Parathyroid adenoma (tissue), 2 donors: Measurements from ENCODE around the gene SCAMP5.

Experiments
- H2AFZ ChIP-seq: fragments of 300-600 bp; sonication (generic); one replicate; pipeline ENCODE4 v1.7.0; 2017; ENCODE audit warnings: antibody characterized with exemption, mild to moderate bottlenecking
- H3K27ac ChIP-seq: fragments of 300-600 bp; sonication (generic); one replicate; pipeline ENCODE4 v1.7.0; 2017
- H3K27me3 ChIP-seq: fragments of 300-600 bp; sonication (generic); one replicate; pipeline ENCODE4 v1.7.0; 2017; ENCODE audit warnings: low read length; ENCODE audit not compliant: control insufficient read depth, insufficient read depth
- H3K36me3 ChIP-seq: fragments of 300-600 bp; sonication (generic); one replicate; pipeline ENCODE4 v1.7.0; 2017; ENCODE audit warnings: low read length; ENCODE audit not compliant: control insufficient read depth, insufficient read depth
- H3K4me1 ChIP-seq: fragments of 300-600 bp; sonication (generic); one replicate; pipeline ENCODE4 v1.7.0; 2017; ENCODE audit warnings: control low read depth
- H3K4me2 ChIP-seq: fragments of 300-600 bp; sonication (generic); one replicate; pipeline ENCODE4 v1.7.0; 2017; ENCODE audit warnings: low read length
- H3K4me3 ChIP-seq: fragments of 300-600 bp; sonication (generic); one replicate; pipeline ENCODE4 v1.7.0; 2017; ENCODE audit warnings: low read depth, low read length
- H3K79me2 ChIP-seq: fragments of 300-600 bp; sonication (generic); one replicate; pipeline ENCODE4 v1.7.0; 2017; ENCODE audit warnings: control low read depth
- H3K9ac ChIP-seq: fragments of 300-600 bp; sonication (generic); one replicate; pipeline ENCODE4 v1.7.0; 2017; ENCODE audit warnings: mild to moderate bottlenecking
- H3K9me3 ChIP-seq: fragments of 300-600 bp; sonication (generic); one replicate; pipeline ENCODE4 v1.7.0; 2017; ENCODE audit warnings: low read length; ENCODE audit not compliant: control insufficient read depth
- TF ChIP-seq, protein P1 (sequence below): fragments of 300-600 bp; sonication (generic); IDR thresholded peaks from one replicate; pipeline ENCODE4 v1.7.0; 2017; ENCODE audit warnings: antibody characterized with exemption, mild to moderate bottlenecking
- donor health status: primary hyperparathyroidism.

SCAMP5 gene

DNA sequence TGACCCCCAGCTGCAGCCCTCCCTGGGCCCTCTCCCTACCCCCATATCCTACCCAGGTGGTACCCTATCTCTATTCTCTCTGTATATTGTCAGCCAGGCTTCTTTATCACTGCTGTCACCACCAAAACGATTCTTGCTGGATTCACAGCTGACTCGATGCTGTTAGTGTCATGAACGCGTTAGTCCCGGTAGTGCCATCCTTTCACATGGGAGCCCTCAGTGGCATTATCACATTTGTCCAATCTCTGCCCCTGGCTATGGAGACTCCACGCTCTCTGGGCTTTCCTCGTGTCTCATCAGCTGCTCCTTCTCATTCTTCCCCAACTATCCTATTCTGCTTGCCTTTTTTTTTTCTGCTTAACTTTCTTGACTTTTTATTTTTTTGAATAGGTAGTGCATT, 7.0 kb downstream of the SCAMP5 start:
- Histone ChIP-seq H3K9me3 (no peaks in the 10 kb centered on the region), H3K9ac (no peak overlapping the region), H3K4me1 (peaks cover 3% of the 10 kb centered on the region), H3K79me2 (peaks cover 6% of the 10 kb centered on the region), H3K27me3 (no peaks in the 10 kb centered on the region), H3K36me3 (no peaks in the 10 kb centered on the region), H3K4me3 (no peak overlapping the region), H3K27ac (no peak overlapping the region), H2AFZ (no peak overlapping the region), H3K4me2 (no peak overlapping the region)
- TF ChIP-seq, protein P1, sequence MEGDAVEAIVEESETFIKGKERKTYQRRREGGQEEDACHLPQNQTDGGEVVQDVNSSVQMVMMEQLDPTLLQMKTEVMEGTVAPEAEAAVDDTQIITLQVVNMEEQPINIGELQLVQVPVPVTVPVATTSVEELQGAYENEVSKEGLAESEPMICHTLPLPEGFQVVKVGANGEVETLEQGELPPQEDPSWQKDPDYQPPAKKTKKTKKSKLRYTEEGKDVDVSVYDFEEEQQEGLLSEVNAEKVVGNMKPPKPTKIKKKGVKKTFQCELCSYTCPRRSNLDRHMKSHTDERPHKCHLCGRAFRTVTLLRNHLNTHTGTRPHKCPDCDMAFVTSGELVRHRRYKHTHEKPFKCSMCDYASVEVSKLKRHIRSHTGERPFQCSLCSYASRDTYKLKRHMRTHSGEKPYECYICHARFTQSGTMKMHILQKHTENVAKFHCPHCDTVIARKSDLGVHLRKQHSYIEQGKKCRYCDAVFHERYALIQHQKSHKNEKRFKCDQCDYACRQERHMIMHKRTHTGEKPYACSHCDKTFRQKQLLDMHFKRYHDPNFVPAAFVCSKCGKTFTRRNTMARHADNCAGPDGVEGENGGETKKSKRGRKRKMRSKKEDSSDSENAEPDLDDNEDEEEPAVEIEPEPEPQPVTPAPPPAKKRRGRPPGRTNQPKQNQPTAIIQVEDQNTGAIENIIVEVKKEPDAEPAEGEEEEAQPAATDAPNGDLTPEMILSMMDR = no peak

DNA sequence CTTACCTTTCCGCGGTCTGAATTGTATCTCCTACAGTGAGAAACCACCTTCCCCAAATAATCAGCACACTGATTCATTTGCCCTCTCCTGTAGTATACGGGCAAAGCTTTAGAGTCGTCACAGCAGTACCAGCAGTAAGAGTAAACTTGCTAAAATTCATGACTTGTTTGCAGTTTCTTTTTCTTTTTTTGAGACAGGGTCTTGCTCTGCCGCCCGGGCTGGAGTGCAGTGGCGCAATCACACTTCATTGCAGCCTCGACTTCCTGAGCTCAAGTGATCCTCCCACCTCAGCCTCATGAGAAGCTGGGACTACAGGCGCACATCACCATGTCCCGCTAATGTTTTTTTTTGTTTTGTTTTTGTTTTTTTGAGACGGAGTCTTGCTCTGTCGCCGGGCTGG, 11.9 kb downstream of the SCAMP5 start:
- TF ChIP-seq, protein P1 = no peak
- no peak overlapping the region for H3K27ac ChIP-seq
- H2AFZ ChIP-seq = no peak overlapping the region
- H3K9me3 ChIP-seq = no peaks in the 10 kb centered on the region
- H3K4me2 ChIP-seq = no peak overlapping the region
- no peak overlapping the region for H3K4me3 ChIP-seq
- H3K27me3 ChIP-seq = no peaks in the 10 kb centered on the region
- peaks cover 17% of the 10 kb centered on the region for H3K4me1 ChIP-seq
- H3K79me2 ChIP-seq = peaks cover 5% of the 10 kb centered on the region
- H3K36me3 ChIP-seq = no peaks in the 10 kb centered on the region
- H3K9ac ChIP-seq = no peak overlapping the region

GRCh38 chr15:75008221-75008625, 12.9 kb downstream of the SCAMP5 start:
- H3K79me2 ChIP-seq = peaks cover 5% of the 10 kb centered on the region
- no peaks in the 10 kb centered on the region for H3K36me3 ChIP-seq
- H3K4me1 ChIP-seq = peaks cover 21% of the 10 kb centered on the region
- H3K9ac ChIP-seq = no peak overlapping the region
- H3K4me2 ChIP-seq = peak overlapping the region; percentile 31
- H3K9me3 ChIP-seq = no peaks in the 10 kb centered on the region
- H3K4me3 ChIP-seq = no peak overlapping the region
- H2AFZ ChIP-seq = no peak overlapping the region
- no peak overlapping the region for H3K27ac ChIP-seq
- no peaks in the 10 kb centered on the region for H3K27me3 ChIP-seq
- TF ChIP-seq, protein P1 = no peak

DNA sequence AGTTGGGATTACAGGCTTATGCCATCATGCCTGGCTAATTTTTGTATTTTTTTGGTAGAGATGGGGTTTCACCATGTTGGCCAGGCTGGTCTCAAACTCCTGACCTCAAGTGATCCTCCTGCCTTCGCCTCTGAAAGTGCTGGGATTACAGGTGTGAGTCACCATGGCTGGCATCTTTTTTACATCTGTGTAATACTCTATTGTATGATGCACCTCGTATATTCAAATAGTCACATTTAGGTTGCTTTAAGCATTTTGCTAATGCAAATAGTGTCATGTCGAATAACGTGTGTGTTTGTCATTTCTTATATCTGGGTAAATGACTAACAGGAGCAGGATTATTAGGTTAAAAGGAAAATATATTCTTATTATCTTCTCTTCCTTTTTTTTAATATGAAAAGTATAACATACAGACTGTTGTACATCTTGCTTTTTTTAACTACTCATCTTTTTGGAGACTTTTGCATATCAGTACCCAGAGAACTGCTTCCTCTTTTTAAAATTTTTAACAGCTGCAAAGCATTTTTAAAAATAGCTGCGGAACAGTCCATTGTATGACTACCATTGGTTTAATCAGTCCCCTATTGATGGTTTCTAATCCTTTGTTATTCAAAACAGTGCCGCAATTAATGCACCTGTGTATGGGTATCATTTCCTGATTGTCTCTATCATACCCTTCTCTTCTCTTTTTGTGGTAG, 13.4 kb downstream of the SCAMP5 start:
- H3K9ac ChIP-seq = no peak overlapping the region
- no peaks in the 10 kb centered on the region for H3K27me3 ChIP-seq
- no peak overlapping the region for H3K4me3 ChIP-seq
- no peak overlapping the region for H2AFZ ChIP-seq
- no peaks in the 10 kb centered on the region for H3K9me3 ChIP-seq
- H3K4me2 ChIP-seq = no peak overlapping the region
- H3K27ac ChIP-seq = no peak overlapping the region
- peaks cover 5% of the 10 kb centered on the region for H3K79me2 ChIP-seq
- peaks cover 21% of the 10 kb centered on the region for H3K4me1 ChIP-seq
- TF ChIP-seq, protein P1 = no peak
- H3K36me3 ChIP-seq = no peaks in the 10 kb centered on the region

DNA sequence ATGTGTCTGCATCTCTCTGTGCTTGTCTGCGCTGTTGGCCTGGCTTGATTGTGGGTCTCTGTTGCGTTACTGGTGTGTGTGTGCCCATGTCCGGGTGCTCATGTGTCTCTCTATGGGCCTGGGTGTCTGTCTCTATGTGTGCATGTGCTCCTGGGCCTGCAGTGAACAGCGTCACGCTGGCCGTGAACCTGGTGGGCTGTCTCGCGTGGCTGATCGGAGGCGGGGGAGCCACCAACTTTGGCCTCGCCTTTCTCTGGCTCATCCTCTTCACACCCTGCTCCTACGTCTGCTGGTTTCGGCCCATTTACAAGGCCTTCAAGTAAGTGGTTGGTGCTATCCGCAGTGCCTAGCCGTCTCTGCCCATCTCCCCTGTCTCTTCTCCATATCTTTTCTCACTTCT, 21.1 kb downstream of the SCAMP5 start:
- no peaks in the 10 kb centered on the region for H3K27me3 ChIP-seq
- no peaks in the 10 kb centered on the region for H3K36me3 ChIP-seq

More for the DNA sequence above, 21.1 kb downstream of the SCAMP5 start:
- Histone ChIP-seq H2AFZ (no peak overlapping the region), H3K4me1 (peaks cover 33% of the 10 kb centered on the region), H3K4me2 (no peak overlapping the region), H3K79me2 (no peaks in the 10 kb centered on the region), H3K27ac (peak overlapping the region; percentile 82), H3K4me3 (no peak overlapping the region), H3K9me3 (no peaks in the 10 kb centered on the region), H3K9ac (no peak overlapping the region)
- TF ChIP-seq, protein P1 = no peak
